GM12874 (cell line): ENCODE measurements around the gene CDX4.

Experiments used
- CTCF ChIP-seq: IDR thresholded peaks from 2 replicates; pipeline ENCODE4 v1.5.1; 2011; ENCODE audit warnings: low read depth, mild to moderate bottlenecking, control low read depth, low read length, moderate library complexity; ENCODE audit not compliant: insufficient read depth

Gene CDX4

DNA sequence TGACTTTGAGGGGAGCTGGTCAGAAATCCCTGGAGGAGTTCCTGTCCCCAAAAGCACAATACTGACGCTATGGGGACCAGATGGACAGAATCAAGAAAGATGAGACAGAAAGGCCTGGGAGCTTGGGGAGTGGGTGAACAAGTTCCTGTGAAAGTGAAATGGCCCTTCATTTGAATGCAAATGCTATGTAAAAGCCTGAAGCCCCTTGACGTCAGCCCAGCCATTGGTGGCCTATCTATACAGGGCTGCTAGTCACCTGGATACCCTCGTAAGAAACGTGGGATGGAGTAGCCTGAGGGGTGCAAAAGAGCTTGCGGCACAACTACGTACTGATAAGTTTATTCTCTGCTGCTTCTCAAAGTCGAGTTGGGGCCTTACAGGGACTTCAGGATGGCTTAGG is at the start of gene CDX4:
Gene CDX4 (plus strand): TSS at position 223 of the 400 bp plus-strand sequence. CDS start 201 bp downstream, outside the sequence.
- TF ChIP-seq CTCF = no peak

DNA sequence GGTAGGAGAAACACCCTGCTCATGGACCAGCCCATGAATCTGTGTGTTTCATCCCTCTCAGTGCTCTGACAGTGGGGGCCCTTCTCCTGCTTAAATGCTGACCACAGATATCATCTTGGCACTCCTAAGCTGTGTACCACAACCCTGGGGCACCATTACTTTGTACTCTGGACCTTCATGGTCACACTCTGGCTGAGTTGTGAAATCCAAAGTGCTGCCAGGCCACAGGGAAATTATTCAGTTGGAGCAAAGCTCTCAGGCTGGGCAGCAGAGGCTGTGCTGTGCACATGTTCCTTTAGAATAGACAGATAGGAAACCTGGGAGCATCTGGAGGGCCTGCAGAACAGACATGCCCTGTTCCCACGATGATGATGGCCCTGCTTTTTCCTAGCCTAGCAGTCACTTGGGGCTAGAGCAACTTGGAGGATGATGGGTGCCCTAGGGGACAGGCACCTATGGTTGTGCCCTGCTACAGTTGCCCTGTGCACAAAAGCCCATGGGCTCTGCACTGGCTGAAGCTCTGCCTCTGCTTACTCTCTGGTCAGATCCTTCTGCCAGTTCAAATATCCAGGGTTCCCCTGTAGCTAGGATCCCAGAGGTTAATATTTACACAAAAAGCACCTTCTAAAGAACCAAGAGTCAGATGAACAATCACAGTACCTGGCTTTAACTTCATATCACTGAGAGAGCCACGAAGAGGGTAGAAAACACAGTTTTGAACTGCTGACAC is 48.5 kb upstream of the CDX4 start:
- no peak for TF ChIP-seq CTCF

GRCh38 chrX:73400136-73400748 is 46.6 kb upstream of the CDX4 start:
- no peak for TF ChIP-seq CTCF

DNA sequence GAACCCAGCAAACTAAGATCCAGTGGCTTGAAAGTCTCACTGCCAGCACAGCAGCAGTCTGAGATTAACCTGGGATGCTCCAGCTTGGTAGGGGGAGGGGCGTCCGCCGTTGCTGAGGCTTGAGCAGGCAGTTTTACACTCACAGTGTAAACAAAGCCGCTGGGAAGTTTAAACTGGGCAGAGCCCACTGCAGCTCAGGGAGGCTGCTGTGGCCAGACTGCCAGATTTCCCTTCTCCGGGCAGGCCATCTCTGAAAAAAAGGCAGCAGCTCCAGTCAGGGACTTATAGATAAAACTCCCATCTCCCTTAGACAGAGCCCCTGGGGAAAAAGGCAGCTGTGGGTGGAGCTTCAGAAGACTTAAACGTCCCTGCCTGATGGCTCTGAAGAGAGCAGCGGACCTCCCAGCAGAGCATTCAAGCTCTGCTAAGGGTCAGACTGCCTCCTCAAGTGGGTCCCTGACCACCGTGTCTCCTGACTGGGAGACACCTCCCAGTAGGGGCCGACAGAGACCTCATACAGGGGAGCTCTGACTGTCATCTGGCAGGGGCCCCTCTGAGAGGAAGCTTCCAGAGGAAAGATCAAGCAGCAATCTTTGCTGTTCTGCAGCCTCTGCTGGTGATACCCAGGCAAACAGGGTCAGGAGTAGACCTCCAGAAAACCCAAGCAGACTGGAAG is 45.1 kb upstream of the CDX4 start:
- no peak for TF ChIP-seq CTCF

DNA sequence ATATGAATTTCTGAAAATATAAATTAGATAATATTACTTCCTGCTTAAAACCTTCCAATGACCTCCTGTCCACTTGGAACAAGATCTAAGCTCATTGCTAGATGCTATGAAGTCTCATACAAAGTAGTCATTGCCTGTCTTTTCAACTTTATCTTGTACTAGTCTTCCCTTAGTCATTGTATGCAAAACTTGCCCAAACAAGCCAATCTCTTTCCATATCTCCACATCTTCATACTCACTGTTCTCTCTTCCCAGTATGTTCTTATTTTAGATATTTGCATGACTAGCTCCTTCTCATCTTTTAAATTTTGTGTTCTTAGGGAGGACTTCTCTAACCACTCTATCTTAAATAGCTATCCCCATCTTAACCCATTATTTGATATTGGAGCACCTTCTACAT is 33.9 kb upstream of the CDX4 start:
- no peak for TF ChIP-seq CTCF

GRCh38 chrX:73447311-73447794 is 500 bp downstream of the CDX4 start:
- TF ChIP-seq CTCF = no peak

DNA sequence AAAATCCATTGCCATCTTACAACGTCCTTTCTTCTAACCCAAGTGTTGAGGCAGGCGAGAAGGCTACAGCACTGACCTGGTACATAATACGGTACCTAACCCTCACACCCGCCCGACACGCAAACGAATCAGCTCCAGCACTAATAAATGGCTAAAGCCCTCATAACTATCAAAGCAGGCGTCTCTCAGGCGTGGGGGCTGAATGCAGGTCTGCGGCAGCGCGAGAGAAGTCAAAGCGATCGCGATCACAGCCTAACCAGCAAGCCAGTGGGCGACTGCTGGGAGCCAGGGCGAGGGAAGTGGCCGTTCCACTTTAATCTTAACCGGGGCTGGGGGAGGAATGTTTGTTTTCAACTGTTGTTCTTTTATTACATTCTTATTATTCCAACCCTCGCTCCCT is 1.5 kb downstream of the CDX4 start:
- TF ChIP-seq CTCF = no peak
